ENCODE results near the gene NLRP4. TPM values are rescaled to one million over a fixed set of nuclear protein-coding genes. Genes with fewer than 3 reads are reported as not detected.

NLRP4 gene
- total and polyA plus RNA-seq, 9 donors: 0.37 to 1.5 TPM; not detected in 7

DNA sequence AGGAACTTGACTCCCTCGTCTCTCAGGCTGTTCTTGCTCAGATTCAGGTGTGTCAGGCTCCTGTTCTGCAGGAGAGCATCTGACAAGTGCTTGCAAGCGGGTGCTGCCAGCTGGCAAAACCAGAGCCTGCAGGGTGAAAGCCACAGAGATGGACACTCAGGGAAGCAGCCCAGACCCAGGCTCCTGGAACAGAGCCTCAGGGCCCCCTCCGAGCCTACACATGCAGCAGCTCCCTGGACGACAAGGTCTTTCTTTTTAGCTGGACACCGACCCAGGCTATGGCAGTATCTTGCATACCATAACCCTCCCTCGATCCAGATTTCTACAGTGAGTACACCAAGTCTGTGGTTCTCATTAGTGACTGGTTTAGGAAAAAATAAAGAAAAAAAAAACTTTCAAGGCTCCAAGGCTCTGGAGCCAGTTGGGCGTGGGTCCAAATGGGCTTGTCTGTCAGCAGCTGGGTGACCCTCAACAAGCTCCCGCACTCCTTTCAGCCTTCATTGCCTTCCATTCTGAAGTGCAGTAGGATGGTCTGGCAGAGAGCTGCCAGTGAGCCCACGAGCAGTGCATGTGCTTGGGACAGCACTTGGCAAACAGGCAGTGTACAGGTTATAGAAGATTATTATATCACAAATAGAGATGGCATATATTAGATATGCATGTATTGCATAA lies 65.9 kb downstream of the NLRP4 start:
- Histone ChIP-seq H3K27ac (no peak overlapping the region), H3K27me3 (no peaks in the 10 kb centered on the region), H3K4me3 (no peak overlapping the region), H3K4me1 (ENCODE audit: insufficient read depth) (no peaks in the 10 kb centered on the region), H3K9me3 (no peaks in the 10 kb centered on the region), H3K36me3 (no peaks in the 10 kb centered on the region)
- no peak for DNase-seq
- TF ChIP-seq, protein P1, sequence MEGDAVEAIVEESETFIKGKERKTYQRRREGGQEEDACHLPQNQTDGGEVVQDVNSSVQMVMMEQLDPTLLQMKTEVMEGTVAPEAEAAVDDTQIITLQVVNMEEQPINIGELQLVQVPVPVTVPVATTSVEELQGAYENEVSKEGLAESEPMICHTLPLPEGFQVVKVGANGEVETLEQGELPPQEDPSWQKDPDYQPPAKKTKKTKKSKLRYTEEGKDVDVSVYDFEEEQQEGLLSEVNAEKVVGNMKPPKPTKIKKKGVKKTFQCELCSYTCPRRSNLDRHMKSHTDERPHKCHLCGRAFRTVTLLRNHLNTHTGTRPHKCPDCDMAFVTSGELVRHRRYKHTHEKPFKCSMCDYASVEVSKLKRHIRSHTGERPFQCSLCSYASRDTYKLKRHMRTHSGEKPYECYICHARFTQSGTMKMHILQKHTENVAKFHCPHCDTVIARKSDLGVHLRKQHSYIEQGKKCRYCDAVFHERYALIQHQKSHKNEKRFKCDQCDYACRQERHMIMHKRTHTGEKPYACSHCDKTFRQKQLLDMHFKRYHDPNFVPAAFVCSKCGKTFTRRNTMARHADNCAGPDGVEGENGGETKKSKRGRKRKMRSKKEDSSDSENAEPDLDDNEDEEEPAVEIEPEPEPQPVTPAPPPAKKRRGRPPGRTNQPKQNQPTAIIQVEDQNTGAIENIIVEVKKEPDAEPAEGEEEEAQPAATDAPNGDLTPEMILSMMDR (IDR thresholded peaks at IDR 0.05): no peak
- TF ChIP-seq POLR2A (IDR thresholded peaks at IDR 0.05) (no peak), EP300 (IDR thresholded peaks at IDR 0.05) (no peak)
- WGBS, 3 donors: 63 to 67% (median 65%) methylated on average over 9 of the region's 9 CpGs
- intact Hi-C loops (cut with DNase I): no loop called here

DNA sequence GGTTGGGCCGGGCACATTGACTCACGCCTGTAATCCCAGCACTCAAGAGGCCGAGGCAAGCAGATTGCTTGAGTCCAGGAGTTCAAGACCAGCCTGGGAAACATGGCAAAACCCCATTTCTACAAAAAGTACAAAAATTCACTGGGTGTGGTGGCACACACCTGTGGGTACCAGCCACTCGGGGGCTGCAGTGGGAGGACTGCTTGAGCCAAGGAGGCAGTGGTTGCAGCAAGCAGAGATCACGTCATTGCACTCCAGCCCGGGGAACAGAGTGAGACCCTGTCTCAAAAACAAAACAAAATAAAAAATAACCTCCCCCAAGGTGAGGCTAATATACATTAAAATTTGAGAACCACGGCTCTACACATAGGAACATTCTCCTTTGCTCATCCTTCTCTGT lies 70.9 kb downstream of the NLRP4 start:
- Histone ChIP-seq H3K4me3 (no peak overlapping the region), H3K9me3 (no peaks in the 10 kb centered on the region), H3K36me3 (no peaks in the 10 kb centered on the region), H3K27ac (no peak overlapping the region), H3K4me1 (ENCODE audit: insufficient read depth) (no peaks in the 10 kb centered on the region), H3K27me3 (no peaks in the 10 kb centered on the region)
- intact Hi-C loops (cut with DNase I): no loop called here
- no peak for DNase-seq
- TF ChIP-seq, protein P1 (IDR thresholded peaks at IDR 0.05): no peak
- TF ChIP-seq POLR2A (IDR thresholded peaks at IDR 0.05): no peak
- TF ChIP-seq EP300 (IDR thresholded peaks at IDR 0.05): no peak
- WGBS, 3 donors: 76 to 87% (median 80%) methylated on average over 7 of the region's 7 CpGs

DNA sequence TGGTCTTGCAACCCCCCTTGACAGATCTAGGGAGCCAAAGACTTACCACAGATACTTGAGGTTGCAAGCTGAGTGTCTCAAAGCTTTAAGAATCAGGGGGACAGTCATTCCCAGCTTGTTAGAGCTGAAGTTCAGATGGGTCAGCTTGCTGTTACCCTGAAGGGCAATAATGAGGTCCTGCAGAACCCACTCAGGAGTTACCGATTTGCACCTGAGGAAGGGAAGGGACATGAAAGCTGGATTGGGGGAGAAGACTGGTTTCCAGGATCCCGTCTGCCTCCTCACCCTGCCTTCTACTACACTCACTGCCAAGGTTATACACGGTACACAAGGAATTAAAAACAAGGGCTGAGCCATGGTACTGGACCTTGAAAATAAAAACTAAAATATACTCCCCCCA lies 71.4 kb downstream of the NLRP4 start:
- Histone ChIP-seq H3K27me3 (no peaks in the 10 kb centered on the region), H3K36me3 (no peaks in the 10 kb centered on the region), H3K4me1 (ENCODE audit: insufficient read depth) (no peaks in the 10 kb centered on the region), H3K4me3 (no peak overlapping the region), H3K27ac (no peak overlapping the region), H3K9me3 (no peaks in the 10 kb centered on the region)
- TF ChIP-seq POLR2A (IDR thresholded peaks at IDR 0.05): no peak
- TF ChIP-seq EP300 (IDR thresholded peaks at IDR 0.05): no peak
- TF ChIP-seq, protein P1 (IDR thresholded peaks at IDR 0.05): no peak
- intact Hi-C loops (cut with DNase I): no loop called here
- no peak for DNase-seq
- 64 to 74% (median 69%) methylated on average over 3 of the region's 3 CpGs for WGBS, 3 donors

DNA sequence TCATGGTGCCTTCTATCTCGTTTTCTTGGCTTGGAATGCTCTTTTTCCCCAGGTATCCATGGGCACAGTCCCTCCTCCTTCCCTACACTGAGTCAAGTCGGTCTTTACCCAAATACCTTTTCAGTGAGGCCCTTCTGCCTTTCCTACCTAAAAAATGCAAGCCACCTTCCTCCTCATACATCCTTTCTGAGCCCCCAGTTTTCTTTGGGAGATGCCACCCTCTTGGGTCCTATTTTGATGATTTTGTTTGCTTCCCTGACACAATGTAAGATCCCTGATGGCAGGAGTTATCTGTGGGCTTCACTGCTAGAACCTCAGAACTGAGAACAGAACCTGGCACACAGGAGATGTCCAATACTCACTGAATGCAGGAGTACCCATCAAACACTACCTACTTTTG lies 73.5 kb downstream of the NLRP4 start:
- Histone ChIP-seq H3K27ac (no peak overlapping the region), H3K4me3 (no peak overlapping the region), H3K27me3 (no peaks in the 10 kb centered on the region), H3K9me3 (no peaks in the 10 kb centered on the region), H3K36me3 (no peaks in the 10 kb centered on the region), H3K4me1 (ENCODE audit: insufficient read depth) (no peaks in the 10 kb centered on the region)
- intact Hi-C loops (cut with DNase I): no loop called here
- no peak for DNase-seq
- TF ChIP-seq POLR2A (IDR thresholded peaks at IDR 0.05) (no peak), EP300 (IDR thresholded peaks at IDR 0.05) (no peak)
- TF ChIP-seq, protein P1 (IDR thresholded peaks at IDR 0.05): no peak
- WGBS, 3 donors: 27 to 38% (median 34%) methylated on average over 2 of the region's 2 CpGs

All from ovary (tissue), 9 donors.